Prostate gland (tissue), 2 donors: ENCODE data around the gene ZBED5.

Experiments used
- CTCF ChIP-seq, 4 experiments: fragments of 200-600 bp in 2 of 4; fragments of 450-650 bp in 2 of 4; sonication (generic) in 2 of 4; IDR thresholded peaks; 1 replicate in 3 of 4; 2 replicates in 1 of 4; pipeline ENCODE4 v1.5.1; 2016 to 2019; ENCODE audit warnings: antibody characterized with exemption in 4 of 4, mild to moderate bottlenecking in 2 of 4, moderate library complexity in 2 of 4
- POLR2A ChIP-seq: fragments of 450-650 bp; IDR thresholded peaks from one replicate; pipeline ENCODE4 v1.6.1; 2016; ENCODE audit warnings: antibody characterized with exemption, mild to moderate bottlenecking
- POLR2AphosphoS5 ChIP-seq: sonication (generic); formaldehyde crosslinking; IDR thresholded peaks from one replicate; pipeline ENCODE4 v1.6.1; 2017; ENCODE audit warnings: antibody characterized with exemption

- peak in 1 of 4 experiments; percentile 37 for TF ChIP-seq CTCF (IDR thresholded peaks at IDR 0.05)
- TF ChIP-seq POLR2AphosphoS5: peak; percentile 98
- peak; percentile 99 for TF ChIP-seq POLR2A
Observed at GRCh38 chr11:10808553-10809372, 49.1 kb downstream of the ZBED5 start, which contains the start of gene EIF4G2.
